B cell (primary cell): ENCODE data around the gene HLX. TPM values are rescaled to one million over a fixed set of nuclear protein-coding genes. Genes with fewer than 3 reads are reported as not detected.

Source experiments
- ATAC-seq: fragments of 200-7000 bp; cut with Tn5 transposase; one replicate; pipeline ENCODE4 v1.10.0; 2021; ENCODE audit warnings: low read depth, mild to moderate bottlenecking, moderate number of reproducible peaks, moderate library complexity
- CTCF ChIA-PET: fragments of 350-600 bp; sonication (Branson Sonifier 250); formaldehyde crosslinking; loops from one replicate; lab custom pipeline; 2021; ENCODE audit warnings: antibody characterized with exemption, inconsistent platforms; lab: Charles Lee
- POLR2A ChIA-PET: fragments of 350-600 bp; sonication (Branson Sonifier 250); formaldehyde crosslinking; loops from one replicate; lab custom pipeline; 2021; ENCODE audit warnings: antibody characterized with exemption; lab: Charles Lee
- DNase-seq: peaks from one replicate; pipeline ENCODE4 v3.0.0; 2013
- H2AFZ ChIP-seq: 2 replicates; pipeline ENCODE4 v1.6.1; 2012; ENCODE audit warnings: mild to moderate bottlenecking, low read depth, low read length; ENCODE audit not compliant: insufficient read depth, poor library complexity, severe bottlenecking
- H3K27ac ChIP-seq, 2 donors: 1 replicate in 1 of 2; 2 replicates in 1 of 2; pipeline ENCODE4 v1.5.1; 2012 to 2013; ENCODE audit warnings: low read length in 2 of 2, mild to moderate bottlenecking in 2 of 2, moderate library complexity in 1 of 2
- H3K27me3 ChIP-seq, 4 experiments: fragments of 200-600 bp in 1 of 4; sonication (generic) in 1 of 4; replicated peaks in 1 of 4; 1 replicate in 2 of 4; 2 replicates in 2 of 4; pipeline versions ENCODE4 v1.6.1 to v1.7.0; 2013 to 2016; ENCODE audit warnings: low read length in 3 of 4, mild to moderate bottlenecking in 2 of 4, mixed read lengths in 1 of 4, moderate library complexity in 1 of 4; ENCODE audit not compliant: insufficient read depth in 4 of 4, control insufficient read depth in 3 of 4; ENCODE audit errors: control extremely low read depth in 1 of 4
- H3K36me3 ChIP-seq, 2 experiments: replicated peaks in 1 of 2; 1 replicate in 1 of 2; 2 replicates in 1 of 2; pipeline versions ENCODE4 v1.6.1 to v1.7.1; 2013; ENCODE audit warnings: low read length in 1 of 2; ENCODE audit not compliant: insufficient read depth in 2 of 2, control insufficient read depth in 1 of 2; ENCODE audit errors: control extremely low read depth in 1 of 2, extremely low read depth in 1 of 2
- H3K4me1 ChIP-seq, 2 donors: fragments of 200-600 bp in 1 of 2; sonication (generic) in 1 of 2; 1 replicate in 1 of 2; 2 replicates in 1 of 2; pipeline versions ENCODE4 v1.5.1 to v1.6.1; 2013 to 2017; ENCODE audit warnings: low read length in 2 of 2; ENCODE audit not compliant: control insufficient read depth in 2 of 2, insufficient read depth in 2 of 2
- H3K4me2 ChIP-seq: replicated peaks from 2 replicates; pipeline ENCODE3; 2012; ENCODE audit warnings: mild to moderate bottlenecking, low read depth, low read length; ENCODE audit not compliant: poor library complexity, severe bottlenecking
- H3K4me3 ChIP-seq, 5 experiments: fragments of 200-600 bp in 1 of 5; sonication (generic) in 1 of 5; 1 replicate in 3 of 5; 2 replicates in 2 of 5; pipeline versions ENCODE4 v1.5.1 to v1.7.0; 2011 to 2016; ENCODE audit warnings: low read length in 4 of 5, mild to moderate bottlenecking in 4 of 5, low read depth in 2 of 5, control low read depth in 1 of 5, moderate library complexity in 1 of 5; ENCODE audit not compliant: insufficient read depth in 1 of 5; ENCODE audit errors: control extremely low read depth in 1 of 5, extremely low read depth in 1 of 5
- H3K79me2 ChIP-seq: fragments of 200-600 bp; sonication (generic); one replicate; pipeline ENCODE4 v1.6.0; 2016; ENCODE audit warnings: low read length; ENCODE audit not compliant: control insufficient read depth, insufficient read depth
- H3K9ac ChIP-seq: fragments of 200-600 bp; sonication (generic); 2 replicates; pipeline ENCODE4 v1.6.1; 2017; ENCODE audit warnings: mild to moderate bottlenecking, low read length, moderate library complexity
- H3K9me3 ChIP-seq, 3 donors: one replicate each; pipeline versions ENCODE4 v1.6.1 to v1.7.1; 2013; ENCODE audit warnings: low read length in 2 of 3; ENCODE audit not compliant: control insufficient read depth in 2 of 3, insufficient read depth in 1 of 3; ENCODE audit errors: control extremely low read depth in 1 of 3
- H4K20me1 ChIP-seq: 2 replicates; pipeline ENCODE4 v1.6.0; 2012; ENCODE audit warnings: mild to moderate bottlenecking, low read length; ENCODE audit not compliant: insufficient read depth, control insufficient read depth, poor library complexity, severe bottlenecking
- H3K27ac Mint-ChIP-seq: one replicate; pipeline ENCODE4 v1.8.0; 2021; ENCODE audit warnings: mixed read lengths
- H3K27me3 Mint-ChIP-seq: one replicate; pipeline ENCODE4 v1.8.0; 2021; ENCODE audit warnings: mixed read lengths
- H3K4me1 Mint-ChIP-seq: one replicate; pipeline ENCODE4 v1.8.0; 2021; ENCODE audit warnings: mixed read lengths
- H3K4me3 Mint-ChIP-seq: one replicate; pipeline ENCODE4 v1.8.0; 2021; ENCODE audit warnings: mixed read lengths
- H3K9me3 Mint-ChIP-seq: one replicate; pipeline ENCODE4 v1.8.0; 2022; ENCODE audit warnings: mixed read lengths; ENCODE audit not compliant: insufficient read depth
- CTCF ChIP-seq: fragments of 200-600 bp; IDR thresholded peaks from one replicate; pipeline ENCODE4 v1.8.0; 2022; ENCODE audit warnings: antibody characterized with exemption, mild to moderate bottlenecking
- EZH2 ChIP-seq: IDR thresholded peaks from 2 replicates; pipeline ENCODE4 v1.6.1; 2012; ENCODE audit warnings: borderline replicate concordance, low read depth, mild to moderate bottlenecking, moderate library complexity, low read length; ENCODE audit not compliant: insufficient read depth, poor library complexity, severe bottlenecking
- WGBS: methylation state at CpG from one replicate; pipeline ENCODE4 v1.1.5; 2013; ENCODE audit warnings: missing lambda C conversion rate; ENCODE audit not compliant: insufficient coverage; 5-methylcytosine and 5-hydroxymethylcytosine counted together
- intact Hi-C: fragments of 100-400 bp; cut with micrococcal nuclease; formaldehyde crosslinking; loops from one replicate; pipeline ENCODE4 v1.10.0; 2022
- polyA plus RNA-seq: library from polyadenylated mRNA; depleted of rRNA; stranded (reverse); fragments of >200 nt; gene quantifications from 2 replicates; pipeline ENCODE4 v1.2.3, GENCODE V29; 2012
- total RNA-seq, 2 donors: library from RNA; stranded (reverse); fragments of 120-200 nt in 1 of 2; gene quantifications; 1 replicate in 1 of 2; 2 replicates in 1 of 2; pipeline versions ENCODE4 v1.2.3 to v1.2.4, GENCODE V29; 2013 to 2022

The HLX gene
- total and polyA plus RNA-seq, 2 donors (not counting 1 experiment from before 2014, with no cell fraction given): 3.4 to 9.1 TPM

DNA sequence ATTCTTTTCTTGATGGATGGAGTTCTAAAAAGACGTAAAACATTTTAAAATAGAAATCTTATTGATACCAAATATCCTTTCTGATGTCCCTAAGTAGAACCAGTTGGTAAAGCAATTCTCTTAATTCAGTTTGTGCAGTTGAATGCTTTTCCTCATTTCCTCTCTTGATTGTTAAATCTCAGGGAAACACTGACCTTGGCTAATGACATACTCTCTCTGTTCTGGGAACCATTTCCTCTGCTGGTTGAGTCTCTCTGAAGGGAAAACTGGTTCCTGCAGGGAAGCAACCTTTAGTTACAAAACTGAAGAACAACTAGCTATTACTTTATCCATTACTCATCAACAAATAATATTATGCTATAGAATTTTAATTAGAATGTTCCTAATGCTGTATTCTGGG is 36.7 kb downstream of the HLX start:
- no peak overlapping the region for H3K4me3 ChIP-seq
- Mint-ChIP-seq H3K27me3 (peaks cover 10% of the 10 kb centered on the region), H3K9me3 (no peaks in the 10 kb centered on the region), H3K4me1 (peaks cover 11% of the 10 kb centered on the region), H3K4me3 (no peak overlapping the region), H3K27ac (no peak overlapping the region)
- TF ChIP-seq EZH2: no peak
- no peak for TF ChIP-seq CTCF
- no peaks in the 10 kb centered on the region for H4K20me1 ChIP-seq
- no CpG with 5 or more reads among the region's 1 CpG for WGBS
- peaks cover 0 to 9% (median 4%) of the 10 kb centered on the region in 4 experiments for H3K27me3 ChIP-seq
- ChIA-PET CTCF (interaction anchor here (1.0 to 1.9 kb wide), 2 partner anchors 15 to 288 kb away, joined by 3 to 7 read pairs; no protein-coding TSS in a partner anchor), POLR2A (no interaction called here)
- no peak overlapping the region for H3K9ac ChIP-seq
- H3K27ac ChIP-seq: no peak overlapping the region
- no peak overlapping the region for H3K4me2 ChIP-seq
- DNase-seq (no peak), ATAC-seq (no peak)
- H3K36me3 ChIP-seq: no peaks in the 10 kb centered on the region
- intact Hi-C loops: no loop called here
- no peaks in the 10 kb centered on the region for H3K9me3 ChIP-seq
- H2AFZ ChIP-seq: no peak overlapping the region
- peaks cover 8% of the 10 kb centered on the region in 2 donors for H3K4me1 ChIP-seq
- no peaks in the 10 kb centered on the region for H3K79me2 ChIP-seq

DNA sequence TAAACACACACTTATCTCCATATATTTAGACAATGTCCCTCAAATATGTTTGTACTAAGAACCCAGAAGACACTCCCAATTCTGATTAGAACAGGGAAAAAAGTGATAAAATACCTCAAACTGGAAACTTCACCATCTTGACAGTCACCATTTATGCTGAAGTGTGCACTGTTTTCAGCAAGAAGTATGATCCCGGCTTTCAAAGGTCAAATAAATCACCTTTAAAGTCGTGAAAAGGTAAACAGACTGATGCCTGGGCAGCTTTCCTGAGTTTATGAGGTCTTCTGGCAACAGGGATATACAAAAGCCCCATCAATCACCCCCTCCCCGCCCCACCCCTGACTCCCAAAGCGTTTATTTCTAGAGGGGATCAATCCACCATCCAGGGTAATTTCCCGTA is 37.9 kb downstream of the HLX start:
- no peaks in the 10 kb centered on the region for H3K9me3 ChIP-seq
- ATAC-seq (no peak), DNase-seq (no peak)
- H3K4me3 ChIP-seq: no peak overlapping the region
- H3K27ac Mint-ChIP-seq: no peak overlapping the region
- intact Hi-C loops: no loop called here
- H3K36me3 ChIP-seq: no peaks in the 10 kb centered on the region
- H3K4me1 Mint-ChIP-seq: peaks cover 14% of the 10 kb centered on the region
- H2AFZ ChIP-seq: no peak overlapping the region
- H3K4me3 Mint-ChIP-seq: no peak overlapping the region
- H3K27ac ChIP-seq: no peak overlapping the region
- ChIA-PET POLR2A (no interaction called here), CTCF (interaction anchor here (0.9 to 1.6 kb wide), 2 partner anchors 8 to 286 kb away, joined by 3 to 4 read pairs; no protein-coding TSS in a partner anchor)
- peaks cover 8% of the 10 kb centered on the region in 2 donors for H3K4me1 ChIP-seq
- no peaks in the 10 kb centered on the region for H3K9me3 Mint-ChIP-seq
- no peak overlapping the region for H3K9ac ChIP-seq
- H3K27me3 Mint-ChIP-seq: peaks cover 12% of the 10 kb centered on the region
- H4K20me1 ChIP-seq: no peaks in the 10 kb centered on the region
- peaks cover 0 to 9% (median 4%) of the 10 kb centered on the region in 4 experiments for H3K27me3 ChIP-seq
- 100% methylated on average over 1 of the region's 5 CpGs for WGBS
- H3K79me2 ChIP-seq: no peaks in the 10 kb centered on the region
- H3K4me2 ChIP-seq: no peak overlapping the region
- TF ChIP-seq EZH2 (no peak), CTCF (no peak)
